Measurements from ENCODE around the gene RTL10. TPM values are rescaled to one million over a fixed set of nuclear protein-coding genes. Genes with fewer than 3 reads are reported as not detected.
A peak's percentile ranks its signal among the peaks of the same experiment; 100 is the strongest.

The RTL10 gene
- polyA plus RNA-seq, 3 donors from 2014 or later = 1.5 to 8.1 (median 4.5) TPM

DNA sequence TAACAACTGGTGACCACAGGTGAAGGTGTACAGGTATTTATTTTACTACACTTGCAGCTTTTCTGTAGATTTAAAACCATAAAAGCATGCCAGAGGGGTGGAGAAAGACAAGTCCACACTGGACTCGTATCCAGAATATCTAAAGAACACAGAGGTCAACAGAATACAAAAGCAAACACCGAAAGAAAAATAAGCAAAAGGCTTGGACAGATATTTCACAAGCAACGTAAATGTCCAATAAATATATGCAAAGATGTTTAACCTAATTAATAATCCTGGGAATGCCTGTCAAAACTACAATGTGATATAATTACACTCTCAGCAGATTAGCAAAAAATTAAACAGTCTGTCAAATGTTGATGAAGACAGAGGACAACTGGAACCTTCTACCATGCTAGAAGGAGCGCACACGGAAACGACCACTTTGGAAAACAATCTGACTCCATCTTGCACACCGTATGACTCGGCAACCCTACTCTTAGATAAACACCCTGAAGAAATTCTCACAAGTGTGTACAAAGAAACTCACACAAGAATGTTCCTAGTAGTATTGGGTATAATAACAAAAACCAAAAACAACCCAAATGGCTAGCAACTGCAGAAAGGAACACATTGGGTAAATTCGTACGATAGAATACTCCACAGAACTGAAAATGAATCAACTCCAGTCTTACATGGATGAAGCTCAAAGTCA lies 27.2 kb downstream of the RTL10 start:
- DNase-seq = no peak
- Mint-ChIP-seq H3K36me3 (peaks cover 0 to 4% (median 0%) of the 10 kb centered on the region in 3 donors), H3K9me3 (no peaks in the 10 kb centered on the region), H3K27me3 (ENCODE audit: low read depth in 3 of 3) (no peaks in the 10 kb centered on the region), H3K27ac (no peak overlapping the region), H3K4me3 (no peak overlapping the region), H3K4me1 (no peaks in the 10 kb centered on the region)

DNA sequence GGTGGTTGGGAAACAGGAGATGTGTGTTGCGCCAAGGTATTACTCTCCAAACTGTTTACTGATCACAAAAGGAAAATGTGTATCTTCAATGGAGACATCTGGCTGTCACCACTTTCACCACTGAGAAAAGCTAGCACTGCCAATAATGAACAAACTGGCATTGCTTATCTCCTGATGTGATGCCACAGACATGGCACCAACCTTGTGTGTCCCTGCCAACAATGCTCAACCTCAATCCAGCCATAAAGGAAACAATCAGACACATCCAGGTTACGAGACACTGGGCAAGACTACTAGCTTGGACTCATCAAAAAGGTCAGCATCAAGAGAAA lies 28.1 kb downstream of the RTL10 start:
- Mint-ChIP-seq H3K4me1 (no peaks in the 10 kb centered on the region), H3K9me3 (no peaks in the 10 kb centered on the region), H3K4me3 (no peak overlapping the region), H3K36me3 (peaks cover 0 to 4% (median 0%) of the 10 kb centered on the region in 3 donors), H3K27me3 (ENCODE audit: low read depth in 3 of 3) (no peaks in the 10 kb centered on the region), H3K27ac (no peak overlapping the region)
- no peak for DNase-seq

GRCh38 chr22:19825904-19826618 lies 28.6 kb downstream of the RTL10 start:
- Mint-ChIP-seq H3K4me1 (no peaks in the 10 kb centered on the region), H3K27ac (no peak overlapping the region), H3K4me3 (no peak overlapping the region), H3K36me3 (peaks cover 0 to 4% (median 0%) of the 10 kb centered on the region in 3 donors), H3K27me3 (ENCODE audit: low read depth in 3 of 3) (no peaks in the 10 kb centered on the region), H3K9me3 (no peaks in the 10 kb centered on the region)
- DNase-seq = no peak

GRCh38 chr22:19824926-19825339 lies 29.7 kb downstream of the RTL10 start:
- no peak overlapping the region for H3K4me3 Mint-ChIP-seq
- no peaks in the 10 kb centered on the region for H3K4me1 Mint-ChIP-seq
- H3K27ac Mint-ChIP-seq = no peak overlapping the region
- H3K27me3 Mint-ChIP-seq (ENCODE audit: low read depth in 3 of 3) = no peaks in the 10 kb centered on the region
- no peak for DNase-seq
- no peaks in the 10 kb centered on the region for H3K9me3 Mint-ChIP-seq
- peaks cover 0 to 4% (median 0%) of the 10 kb centered on the region in 3 donors for H3K36me3 Mint-ChIP-seq

- DNase-seq = no peak
- Mint-ChIP-seq H3K4me1 (no peaks in the 10 kb centered on the region), H3K36me3 (peaks cover 0 to 4% (median 0%) of the 10 kb centered on the region in 3 donors), H3K4me3 (no peak overlapping the region), H3K27ac (no peak overlapping the region), H3K27me3 (ENCODE audit: low read depth in 3 of 3) (no peaks in the 10 kb centered on the region), H3K9me3 (no peaks in the 10 kb centered on the region)
These were observed 30.3 kb downstream of the RTL10 start for GRCh38 chr22:19824212-19824925.

GRCh38 chr22:19823902-19824211 lies 30.8 kb downstream of the RTL10 start:
- no peaks in the 10 kb centered on the region for H3K27me3 Mint-ChIP-seq (ENCODE audit: low read depth in 3 of 3)
- no peak overlapping the region for H3K4me3 Mint-ChIP-seq
- peak overlapping the region in 1 of 6 donors; percentile 35 for H3K27ac Mint-ChIP-seq
- H3K9me3 Mint-ChIP-seq = no peaks in the 10 kb centered on the region
- DNase-seq = no peak
- peaks cover 0 to 4% (median 0%) of the 10 kb centered on the region in 3 donors for H3K36me3 Mint-ChIP-seq
- H3K4me1 Mint-ChIP-seq = no peaks in the 10 kb centered on the region

- H3K9me3 Mint-ChIP-seq = no peaks in the 10 kb centered on the region
- H3K27ac Mint-ChIP-seq = peak overlapping the region in 1 of 6 donors; percentile 35
- no peak overlapping the region for H3K4me3 Mint-ChIP-seq
- no peaks in the 10 kb centered on the region for H3K27me3 Mint-ChIP-seq (ENCODE audit: low read depth in 3 of 3)
- H3K36me3 Mint-ChIP-seq = peaks cover 0 to 4% (median 0%) of the 10 kb centered on the region in 3 donors
- no peaks in the 10 kb centered on the region for H3K4me1 Mint-ChIP-seq
- no peak for DNase-seq
These were observed 31.3 kb downstream of the RTL10 start for GRCh38 chr22:19823191-19823901.

- no peak for DNase-seq
- peaks cover 0 to 4% (median 0%) of the 10 kb centered on the region in 3 donors for H3K36me3 Mint-ChIP-seq
- no peak overlapping the region for H3K27ac Mint-ChIP-seq
- H3K4me1 Mint-ChIP-seq = no peaks in the 10 kb centered on the region
- no peaks in the 10 kb centered on the region for H3K27me3 Mint-ChIP-seq (ENCODE audit: low read depth in 3 of 3)
- no peak overlapping the region for H3K4me3 Mint-ChIP-seq
- H3K9me3 Mint-ChIP-seq = no peaks in the 10 kb centered on the region
These were observed 32.2 kb downstream of the RTL10 start for GRCh38 chr22:19822301-19823117.

GRCh38 chr22:19821523-19822300 lies 33.0 kb downstream of the RTL10 start:
- H3K27ac Mint-ChIP-seq = no peak overlapping the region
- DNase-seq = no peak
- peaks cover 0 to 4% (median 0%) of the 10 kb centered on the region in 3 donors for H3K36me3 Mint-ChIP-seq
- no peaks in the 10 kb centered on the region for H3K4me1 Mint-ChIP-seq
- no peak overlapping the region for H3K4me3 Mint-ChIP-seq
- no peaks in the 10 kb centered on the region for H3K9me3 Mint-ChIP-seq
- H3K27me3 Mint-ChIP-seq (ENCODE audit: low read depth in 3 of 3) = no peaks in the 10 kb centered on the region

- H3K27ac Mint-ChIP-seq = no peak overlapping the region
- no peak overlapping the region for H3K4me3 Mint-ChIP-seq
- H3K36me3 Mint-ChIP-seq = peaks cover 0 to 4% (median 0%) of the 10 kb centered on the region in 3 donors
- no peak for DNase-seq
- H3K9me3 Mint-ChIP-seq = no peaks in the 10 kb centered on the region
- H3K27me3 Mint-ChIP-seq (ENCODE audit: low read depth in 3 of 3) = no peaks in the 10 kb centered on the region
- H3K4me1 Mint-ChIP-seq = no peaks in the 10 kb centered on the region
These were observed 33.7 kb downstream of the RTL10 start for GRCh38 chr22:19820880-19821522.

GRCh38 chr22:19819911-19820879 lies 34.5 kb downstream of the RTL10 start:
- Mint-ChIP-seq H3K27me3 (ENCODE audit: low read depth in 3 of 3) (no peaks in the 10 kb centered on the region), H3K36me3 (peaks cover 0 to 4% (median 0%) of the 10 kb centered on the region in 3 donors), H3K27ac (no peak overlapping the region), H3K4me3 (no peak overlapping the region), H3K4me1 (no peaks in the 10 kb centered on the region), H3K9me3 (no peaks in the 10 kb centered on the region)
- DNase-seq = no peak

Data from immature natural killer cell (primary cell).